ENCODE results near the gene VPS13A.
"Not testable (repeated sequence)": the region's sequence is repeated elsewhere in the genome, so short reads cannot be mapped to it uniquely, and the experiment has no call there.

The VPS13A gene

GRCh38 chr9:77423841-77424240 lies 246.5 kb downstream of the VPS13A start:
- no peak for DNase-seq (ENCODE audit: low read depth in 2 of 2)

- DNase-seq (ENCODE audit: low read depth in 2 of 2): no peak
These were observed 247.7 kb downstream of the VPS13A start for GRCh38 chr9:77424993-77425392.

GRCh38 chr9:77426712-77427111 lies 249.4 kb downstream of the VPS13A start:
- DNase-seq (ENCODE audit: low read depth in 2 of 2): no peak

- DNase-seq (ENCODE audit: low read depth in 2 of 2): no peak
These were observed 250.1 kb downstream of the VPS13A start for GRCh38 chr9:77427256-77427927.

GRCh38 chr9:77429928-77430327 lies 252.6 kb downstream of the VPS13A start:
- no peak for DNase-seq (ENCODE audit: low read depth in 2 of 2)

- no peak for DNase-seq (ENCODE audit: low read depth in 2 of 2)
These were observed 254.7 kb downstream of the VPS13A start for GRCh38 chr9:77432053-77432452.

- peak; percentile 5 to 21 for DNase-seq (ENCODE audit: low read depth in 2 of 2)
These were observed 256.5 kb downstream of the VPS13A start for GRCh38 chr9:77433675-77434445.

- DNase-seq (ENCODE audit: low read depth in 2 of 2): no peak
These were observed 257.9 kb downstream of the VPS13A start for GRCh38 chr9:77435277-77435676.

- no peak for DNase-seq (ENCODE audit: low read depth in 2 of 2)
These were observed 258.4 kb downstream of the VPS13A start for GRCh38 chr9:77435688-77436087.

GRCh38 chr9:77438653-77439052 lies 261.3 kb downstream of the VPS13A start:
- no peak for DNase-seq (ENCODE audit: low read depth in 2 of 2)

GRCh38 chr9:77440057-77440456 lies 262.7 kb downstream of the VPS13A start:
- no peak for DNase-seq (ENCODE audit: low read depth in 2 of 2)

GRCh38 chr9:77441124-77441523 lies 263.8 kb downstream of the VPS13A start:
- DNase-seq (ENCODE audit: low read depth in 2 of 2): not testable (repeated sequence)

- no peak for DNase-seq (ENCODE audit: low read depth in 2 of 2)
These were observed 265.1 kb downstream of the VPS13A start for GRCh38 chr9:77442436-77442835.

GRCh38 chr9:77447646-77448045 lies 270.3 kb downstream of the VPS13A start:
- no peak for DNase-seq (ENCODE audit: low read depth in 2 of 2)

- no peak for DNase-seq (ENCODE audit: low read depth in 2 of 2)
These were observed 272.1 kb downstream of the VPS13A start for GRCh38 chr9:77449240-77450084.

- DNase-seq (ENCODE audit: low read depth in 2 of 2): no peak
These were observed 272.7 kb downstream of the VPS13A start for GRCh38 chr9:77450085-77450475.

- DNase-seq (ENCODE audit: low read depth in 2 of 2): no peak
These were observed 274.2 kb downstream of the VPS13A start for GRCh38 chr9:77451507-77451906.

GRCh38 chr9:77453825-77454647 lies 276.7 kb downstream of the VPS13A start:
- no peak for DNase-seq (ENCODE audit: low read depth in 2 of 2)

- DNase-seq (ENCODE audit: low read depth in 2 of 2): no peak
These were observed 277.3 kb downstream of the VPS13A start for GRCh38 chr9:77454663-77455062.

GRCh38 chr9:77455312-77455927 lies 278.1 kb downstream of the VPS13A start:
- peak in 1 of 2 donors; percentile 31 for DNase-seq (ENCODE audit: low read depth in 2 of 2)

GRCh38 chr9:77456829-77457437 lies 279.6 kb downstream of the VPS13A start:
- peak; percentile 68 to 79 for DNase-seq (ENCODE audit: low read depth in 2 of 2)
